ENCODE measurements around the gene VGLL2.

GRCh38 chr6:117267766-117268534, 2.6 kb downstream of the VGLL2 start:
- TF ChIP-seq POLR2A (IDR thresholded peaks at IDR 0.05) (no peak), CTCF (IDR thresholded peaks at IDR 0.05) (no peak)

All from esophagus squamous epithelium (tissue), 4 donors.